Ovary (tissue), 9 donors: ENCODE data around the gene NRDE2. TPM values are rescaled to one million over a fixed set of nuclear protein-coding genes. Genes with fewer than 3 reads are reported as not detected.
"Not testable (repeated sequence)": the region's sequence is repeated elsewhere in the genome, so short reads cannot be mapped to it uniquely, and the experiment has no call there.

Experiments used
- DNase-seq, 5 donors: peaks; one replicate each; pipeline ENCODE4 v3.0.0-alpha.2; 2019 to 2020
- H3K27ac ChIP-seq, 2 donors: fragments of 200-600 bp; one replicate each; pipeline versions ENCODE4 v1.5.1 to v1.8.0; 2019 to 2022
- H3K27me3 ChIP-seq: fragments of 200-600 bp; one replicate; pipeline ENCODE4 v1.8.0; 2022
- H3K36me3 ChIP-seq: fragments of 200-600 bp; sonication (generic); one replicate; pipeline ENCODE4 v1.5.1; 2019
- H3K4me1 ChIP-seq: one replicate; pipeline ENCODE4 v1.8.1; 2013; ENCODE audit warnings: mild to moderate bottlenecking, moderate library complexity; ENCODE audit not compliant: insufficient read depth
- H3K4me3 ChIP-seq: fragments of 200-600 bp; sonication (generic); one replicate; pipeline ENCODE4 v1.5.1; 2017
- H3K9me3 ChIP-seq, 2 donors: fragments of 200-600 bp in 1 of 2; sonication (generic) in 1 of 2; one replicate each; pipeline versions ENCODE4 v1.5.1 to v1.8.1; 2013 to 2019; ENCODE audit warnings: mild to moderate bottlenecking in 1 of 2, moderate library complexity in 1 of 2
- EP300 ChIP-seq: sonication (generic); formaldehyde crosslinking; IDR thresholded peaks from one replicate; pipeline ENCODE4 v1.6.1; 2017; ENCODE audit warnings: antibody characterized with exemption
- POLR2A ChIP-seq: fragments of 450-650 bp; IDR thresholded peaks from one replicate; pipeline ENCODE4 v1.6.1; 2017; ENCODE audit warnings: antibody characterized with exemption, mild to moderate bottlenecking, moderate library complexity
- WGBS, 3 donors: extraction: QIAGEN DNeasy Blood & Tissue Kit in 1 of 3; methylation state at CpG; one replicate each; pipeline versions ENCODE4 v1.1.5 to v1.1.7; 2013 to 2017; 5-methylcytosine and 5-hydroxymethylcytosine counted together
- intact Hi-C, 4 donors: fragments of 100-400 bp; cut with DNase I; formaldehyde crosslinking; loops; one replicate each; pipeline versions ENCODE4 v1.11.0 to v1.15.1; 2022 to 2023
- polyA plus RNA-seq, 2 donors: library from polyadenylated mRNA; stranded (reverse); fragments of 200-250 nt in 1 of 2; fragments of 350-450 nt in 1 of 2; fragmentation: Illumina TruSeq in 1 of 2; extraction: RNeasy Lipid Tissue Mini Kit (QIAGEN cat#74804) in 1 of 2; gene quantifications; one replicate each; pipeline ENCODE4 v1.2.3, GENCODE V29; 2013 to 2014
- total RNA-seq, 7 donors: library from RNA; depleted of rRNA in 2 of 7; stranded (reverse); fragments of >200 nt in 2 of 7; fragmentation: NEBNext Ultra II Directional in 3 of 7; extraction: Animal tissue kit (Norgen Biotek cat#: 25700) in 3 of 7; gene quantifications; one replicate each; pipeline versions ENCODE4 v1.1.0 to v1.2.4, GENCODE V29; 2016 to 2023
- TF ChIP-seq, protein P1 (sequence below), 3 donors: fragments of 450-650 bp in 2 of 3; fragments of 200-600 bp in 1 of 3; IDR thresholded peaks; one replicate each; pipeline versions ENCODE4 v1.5.1 to v1.8.0; 2016 to 2022; ENCODE audit warnings: antibody characterized with exemption in 3 of 3, mild to moderate bottlenecking in 1 of 3
- donor health status: DM: no; HTN: no; CAD: no; lungs with moderate emphysema.
- donor health status: DM: no; HTN: no; CAD: no.
- donor health status: Bipolar disorder and iron deficiency.
- donor health status: DM: yes; HTN: yes; CAD: no.
- donor health status: DM: no; HTN: no; CAD: no.
- donor health status: DM: yes; HTN: yes; CAD: no.

Gene NRDE2
- total and polyA plus RNA-seq, 9 donors: 7.7 to 28.5 (median 15.4) TPM

DNA sequence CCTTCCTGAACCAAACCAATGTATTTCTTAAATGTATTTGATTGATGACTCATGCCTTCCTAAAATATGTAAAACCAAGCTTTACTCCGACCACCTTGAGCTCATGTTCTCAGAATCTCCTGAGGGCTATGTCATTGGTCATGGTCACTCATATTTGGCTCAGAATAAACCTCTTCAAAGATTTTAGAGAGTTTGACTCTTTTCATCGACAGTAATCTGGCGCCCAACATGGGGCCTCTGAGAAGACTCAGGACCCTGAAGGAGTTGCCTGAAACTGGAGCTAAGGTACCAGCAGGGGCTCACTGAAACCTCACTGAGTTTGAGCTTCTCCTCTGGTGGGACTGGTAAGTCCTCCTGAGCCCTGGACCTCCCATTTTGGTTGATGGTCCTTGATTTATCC, 92.6 kb downstream of the NRDE2 start:
- DNase-seq: no peak
- TF ChIP-seq EP300: no peak
- TF ChIP-seq POLR2A: no peak
- TF ChIP-seq, protein P1, sequence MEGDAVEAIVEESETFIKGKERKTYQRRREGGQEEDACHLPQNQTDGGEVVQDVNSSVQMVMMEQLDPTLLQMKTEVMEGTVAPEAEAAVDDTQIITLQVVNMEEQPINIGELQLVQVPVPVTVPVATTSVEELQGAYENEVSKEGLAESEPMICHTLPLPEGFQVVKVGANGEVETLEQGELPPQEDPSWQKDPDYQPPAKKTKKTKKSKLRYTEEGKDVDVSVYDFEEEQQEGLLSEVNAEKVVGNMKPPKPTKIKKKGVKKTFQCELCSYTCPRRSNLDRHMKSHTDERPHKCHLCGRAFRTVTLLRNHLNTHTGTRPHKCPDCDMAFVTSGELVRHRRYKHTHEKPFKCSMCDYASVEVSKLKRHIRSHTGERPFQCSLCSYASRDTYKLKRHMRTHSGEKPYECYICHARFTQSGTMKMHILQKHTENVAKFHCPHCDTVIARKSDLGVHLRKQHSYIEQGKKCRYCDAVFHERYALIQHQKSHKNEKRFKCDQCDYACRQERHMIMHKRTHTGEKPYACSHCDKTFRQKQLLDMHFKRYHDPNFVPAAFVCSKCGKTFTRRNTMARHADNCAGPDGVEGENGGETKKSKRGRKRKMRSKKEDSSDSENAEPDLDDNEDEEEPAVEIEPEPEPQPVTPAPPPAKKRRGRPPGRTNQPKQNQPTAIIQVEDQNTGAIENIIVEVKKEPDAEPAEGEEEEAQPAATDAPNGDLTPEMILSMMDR (IDR thresholded peaks at IDR 0.05): no peak
- H3K27me3 ChIP-seq: no peaks in the 10 kb centered on the region
- no peak overlapping the region for H3K4me3 ChIP-seq
- intact Hi-C loops: no loop called here
- H3K36me3 ChIP-seq: no peaks in the 10 kb centered on the region
- no peaks in the 10 kb centered on the region for H3K4me1 ChIP-seq
- no peak overlapping the region for H3K27ac ChIP-seq
- WGBS, 3 donors: 76 to 85% (median 83%) methylated on average over 3 of the region's 3 CpGs
- H3K9me3 ChIP-seq: peaks cover 0 to 12% of the 10 kb centered on the region in 2 donors

DNA sequence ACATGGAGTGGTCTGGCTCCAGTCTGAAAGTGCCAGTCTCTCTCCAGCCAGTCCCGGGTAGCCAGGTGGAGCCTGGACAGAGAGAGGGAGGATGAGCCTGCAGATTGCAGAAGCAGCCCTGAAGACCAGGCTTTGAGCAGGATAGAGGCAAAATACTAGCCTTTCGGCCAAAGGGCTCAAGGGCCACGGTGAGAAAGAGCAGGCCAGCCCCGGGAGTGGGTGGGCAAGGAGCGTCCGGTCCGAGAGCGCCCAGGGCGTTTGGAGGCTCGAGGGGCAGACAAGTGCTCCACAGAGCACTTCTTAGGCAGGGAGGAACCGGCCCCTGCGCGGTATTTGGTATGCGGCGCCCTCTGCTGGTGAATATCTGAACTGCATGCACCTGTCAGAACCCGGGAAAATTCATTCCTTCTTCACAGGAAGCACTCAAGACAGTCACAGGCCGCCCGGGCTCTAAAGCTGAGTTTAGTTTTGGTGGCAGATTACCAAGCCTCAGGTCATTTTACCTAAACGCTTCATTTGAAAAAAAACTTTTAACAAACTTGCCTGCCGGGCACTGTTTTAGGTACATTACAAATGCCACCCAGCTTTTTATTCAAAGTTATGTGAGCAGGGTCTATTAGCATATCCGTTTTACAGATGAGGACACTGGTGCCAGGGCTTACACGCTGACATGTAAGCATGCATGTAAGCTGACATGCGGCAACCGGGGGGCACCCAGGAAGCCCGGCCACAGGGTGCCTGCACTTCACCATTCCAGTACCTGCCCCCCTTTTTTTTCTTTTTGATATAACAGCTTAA, 96.4 kb downstream of the NRDE2 start:
- 16 to 20% (median 16%) methylated on average over 22 to 25 of the region's 25 CpGs for WGBS, 3 donors
- no peak overlapping the region for H3K27ac ChIP-seq
- DNase-seq: peak in 2 of 5 donors; percentile 24 to 38
- H3K4me1 ChIP-seq: no peaks in the 10 kb centered on the region
- H3K4me3 ChIP-seq: no peak overlapping the region
- H3K36me3 ChIP-seq: no peaks in the 10 kb centered on the region
- peaks cover 0 to 12% of the 10 kb centered on the region in 2 donors for H3K9me3 ChIP-seq
- no peak for TF ChIP-seq POLR2A
- TF ChIP-seq, protein P1 (IDR thresholded peaks at IDR 0.05): no peak
- no peak for TF ChIP-seq EP300
- intact Hi-C loops: no loop called here
- H3K27me3 ChIP-seq: no peaks in the 10 kb centered on the region

DNA sequence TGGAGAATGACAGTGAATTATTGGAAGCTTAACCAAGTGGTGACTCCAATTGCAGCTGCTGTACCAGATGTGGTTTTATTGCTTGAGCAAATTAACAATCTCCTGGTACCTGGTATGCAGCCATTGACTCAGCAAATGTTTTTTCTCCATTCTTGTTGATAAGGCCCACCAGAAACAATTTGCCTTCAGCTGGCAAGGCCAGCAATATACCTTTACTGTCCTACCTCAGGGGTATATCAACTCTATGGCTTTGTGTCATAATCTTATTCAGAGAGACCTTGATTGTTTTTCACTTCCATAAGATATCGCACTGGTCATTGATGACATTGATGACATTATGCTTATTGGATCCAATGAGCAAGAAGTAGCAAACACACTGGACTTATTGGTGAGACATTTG, 101.8 kb downstream of the NRDE2 start:
- H3K9me3 ChIP-seq, intact Hi-C loops, H3K27ac ChIP-seq, H3K4me1 ChIP-seq, H3K4me3 ChIP-seq, H3K36me3 ChIP-seq, DNase-seq, H3K27me3 ChIP-seq: not testable (repeated sequence)
- WGBS, 3 donors: 93 to 100% (median 97%) methylated on average over 1 of the region's 1 CpG

- TF ChIP-seq, protein P1 (IDR thresholded peaks at IDR 0.05): no peak
- TF ChIP-seq EP300 (no peak), POLR2A (no peak)
- intact Hi-C loops: no loop called here
- Histone ChIP-seq H3K4me3 (no peak overlapping the region), H3K4me1 (no peaks in the 10 kb centered on the region), H3K27me3 (no peaks in the 10 kb centered on the region), H3K9me3 (no peaks in the 10 kb centered on the region), H3K36me3 (no peaks in the 10 kb centered on the region), H3K27ac (no peak overlapping the region)
- WGBS, 3 donors: 67 to 79% (median 79%) methylated on average over 4 of the region's 4 CpGs
- DNase-seq: no peak
Measured at GRCh38 chr14:90228478-90228877, 103.3 kb downstream of the NRDE2 start.

Other genes starting within 250 kb of the NRDE2 start
- 10 to 100 TPM; 32.3 to 79.0 (median 65.0) TPM for gene PSMC1, start 75.4 kb downstream of the NRDE2 start, total RNA-seq
- 100 to 1,000 TPM; 113 to 212 TPM for gene PSMC1, start 75.4 kb downstream of the NRDE2 start, polyA plus RNA-seq
- 100 to 1,000 TPM; 122 to 312 (median 225) TPM for gene CALM1, start 65.1 kb upstream of the NRDE2 start, total RNA-seq
- gene CALM1, start 65.1 kb upstream of the NRDE2 start, polyA plus RNA-seq: 100 to 1,000 TPM; 143 to 514 TPM